Naive B cell (primary cell): ENCODE results near the gene NOC4L. TPM values are rescaled to one million over a fixed set of nuclear protein-coding genes. Genes with fewer than 3 reads are reported as not detected.
"Not testable (repeated sequence)": the region's sequence is repeated elsewhere in the genome, so short reads cannot be mapped to it uniquely, and the experiment has no call there.

ENCODE experiments used
- ATAC-seq, 2 donors: fragments of 150-1000 bp; cut with Tn5 transposase; 2 replicates each; pipeline ENCODE4 v1.10.0; 2021; ENCODE audit warnings: low read depth in 2 of 2, mild to moderate bottlenecking in 2 of 2, moderate library complexity in 2 of 2
- DNase-seq: peaks from one replicate; pipeline ENCODE4 v3.0.0; 2022
- H3K27ac Mint-ChIP-seq, 6 donors: one replicate each; pipeline ENCODE4 v1.8.0; 2020 to 2022; ENCODE audit warnings: mild to moderate bottlenecking in 6 of 6, mixed read lengths in 6 of 6, moderate library complexity in 5 of 6, inconsistent platforms in 2 of 6
- H3K27me3 Mint-ChIP-seq, 3 donors: one replicate each; pipeline ENCODE4 v1.8.0; 2021 to 2022; ENCODE audit warnings: mixed read lengths in 3 of 3, mild to moderate bottlenecking in 1 of 3
- H3K36me3 Mint-ChIP-seq, 2 donors: one replicate each; pipeline ENCODE4 v1.8.0; 2020 to 2022; ENCODE audit warnings: mixed read lengths in 2 of 2, inconsistent platforms in 1 of 2, mild to moderate bottlenecking in 1 of 2
- H3K4me1 Mint-ChIP-seq, 3 donors: one replicate each; pipeline ENCODE4 v1.8.0; 2020 to 2022; ENCODE audit warnings: mixed read lengths in 3 of 3, inconsistent platforms in 1 of 3, mild to moderate bottlenecking in 1 of 3, moderate library complexity in 1 of 3
- H3K4me3 Mint-ChIP-seq, 8 donors: one replicate each; pipeline ENCODE4 v1.8.0; 2020 to 2022; ENCODE audit warnings: mild to moderate bottlenecking in 8 of 8, mixed read lengths in 8 of 8, moderate library complexity in 8 of 8, inconsistent platforms in 2 of 8
- H3K9me3 Mint-ChIP-seq, 7 donors: one replicate each; pipeline ENCODE4 v1.8.0; 2020 to 2022; ENCODE audit warnings: mixed read lengths in 7 of 7, mild to moderate bottlenecking in 5 of 7, inconsistent platforms in 2 of 7, moderate library complexity in 1 of 7
- polyA plus RNA-seq, 6 donors: library from polyadenylated mRNA; unstranded; fragments of 300-500 nt; fragmentation: Illumina TruSeq; gene quantifications; one replicate each; pipeline ENCODE4 v1.2.3, GENCODE V29; 2021; ENCODE audit warnings: low read depth in 6 of 6

NOC4L gene
- 10 to 100 TPM; 19.1 to 26.4 (median 24.1) TPM for polyA plus RNA-seq

DNA sequence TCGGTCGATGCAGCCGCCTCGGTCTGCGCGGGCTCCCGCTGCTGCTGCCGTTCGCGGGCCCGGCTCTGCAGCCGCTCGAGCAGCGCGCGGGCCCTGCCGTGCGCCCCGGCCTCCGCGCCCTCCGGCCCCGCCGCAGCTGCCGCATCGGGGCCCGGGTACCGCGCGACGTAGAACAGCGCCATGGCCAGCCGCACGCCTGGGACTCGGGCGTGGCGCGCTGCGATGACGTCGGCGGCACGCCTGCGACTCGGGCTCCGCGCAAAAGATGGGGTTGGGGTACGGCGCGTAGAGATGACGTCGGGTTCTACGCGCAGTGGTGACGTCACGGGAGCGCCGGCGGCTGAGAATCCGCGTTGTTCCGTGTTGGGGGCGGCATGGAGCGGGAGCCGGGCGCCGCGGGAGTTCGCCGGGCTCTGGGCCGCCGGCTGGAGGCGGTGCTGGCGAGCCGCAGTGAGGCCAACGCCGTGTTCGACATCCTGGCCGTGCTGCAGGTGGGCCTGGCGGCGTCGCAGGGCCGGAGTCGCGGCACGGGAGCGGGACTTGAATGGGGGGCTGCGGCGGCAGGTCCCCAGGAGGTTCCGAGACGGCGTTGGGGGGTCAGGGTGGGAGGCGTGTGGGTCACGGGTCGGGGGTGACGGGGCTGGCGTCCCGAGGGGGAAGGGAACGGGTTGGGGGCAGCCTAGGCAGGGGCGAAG lies at the start of gene NOC4L, which contains the start of gene DDX51:
Gene NOC4L, plus strand, starts transcription at position 343 of the 695 bp plus-strand sequence. Its CDS starts 32 bp downstream, at position 375.
Gene DDX51, minus strand, starts transcription at position 205 of the 695 bp plus-strand sequence. Its CDS starts 23 bp downstream, at position 182.
- Mint-ChIP-seq H3K36me3 (no peaks in the 10 kb centered on the region), H3K27ac (peak within 1 kb of the TSS; percentile 91 to 100 (median 98)), H3K9me3 (no peaks in the 10 kb centered on the region), H3K4me1 (peaks cover 26 to 28% (median 27%) of the 10 kb centered on the region in 3 donors), H3K27me3 (no peaks in the 10 kb centered on the region), H3K4me3 (peak within 1 kb of the TSS; percentile 91 to 98 (median 94))
- peak; percentile 94 for ATAC-seq
- DNase-seq, result peak; percentile 95

DNA sequence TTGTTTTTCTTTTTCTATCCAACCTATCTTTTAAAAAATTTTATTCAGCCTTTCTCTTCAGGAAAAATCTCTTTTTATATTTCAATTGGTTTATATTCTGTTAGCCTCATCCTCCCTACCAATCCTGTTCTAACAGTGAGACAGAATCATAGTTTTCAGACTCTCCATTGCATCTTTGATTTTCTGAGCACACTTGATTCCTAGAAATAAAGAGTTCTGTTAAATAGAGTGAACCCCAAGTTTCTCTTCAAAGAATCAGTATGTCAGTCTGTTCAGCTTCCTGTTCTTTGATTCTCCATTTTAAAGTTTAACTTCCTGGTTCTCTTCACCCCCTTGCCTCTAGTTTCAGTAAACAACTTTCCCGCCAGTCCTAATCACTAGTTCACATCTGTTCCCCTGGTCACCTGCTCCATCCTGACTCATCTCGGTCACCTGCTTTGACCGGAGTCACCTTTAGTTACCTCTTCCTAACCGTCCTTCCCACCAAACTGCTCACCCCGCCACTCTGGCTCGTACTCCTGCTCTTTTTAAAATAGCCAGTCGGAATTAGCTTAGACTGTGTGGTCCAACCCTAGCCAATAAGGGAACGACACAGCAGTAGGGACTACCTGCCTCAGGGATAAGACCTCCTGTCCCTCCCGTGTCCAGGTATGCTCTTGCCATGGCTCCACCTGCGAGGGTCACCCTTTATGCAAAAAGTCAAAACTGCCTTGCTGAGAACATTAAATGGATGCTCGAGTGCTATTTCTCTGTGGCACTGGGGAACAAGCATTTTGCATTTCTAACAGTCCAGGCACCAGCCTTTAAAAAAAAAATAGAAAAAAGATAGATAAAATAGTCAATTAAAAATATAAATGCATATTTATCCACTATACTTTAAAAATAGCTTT lies 48.5 kb upstream of the NOC4L start:
- Mint-ChIP-seq H3K4me3 (peak overlapping the region in 1 of 8 donors; percentile 33), H3K36me3 (peaks cover 20 to 21% of the 10 kb centered on the region in 2 donors), H3K9me3 (peaks cover 0 to 7% (median 3%) of the 10 kb centered on the region in 7 donors), H3K27me3 (no peaks in the 10 kb centered on the region), H3K4me1 (peaks cover 8 to 13% (median 9%) of the 10 kb centered on the region in 3 donors), H3K27ac (peak overlapping the region in 3 of 6 donors; percentile 21 to 52 (median 26))
- ATAC-seq, result no peak
- no peak for DNase-seq

DNA sequence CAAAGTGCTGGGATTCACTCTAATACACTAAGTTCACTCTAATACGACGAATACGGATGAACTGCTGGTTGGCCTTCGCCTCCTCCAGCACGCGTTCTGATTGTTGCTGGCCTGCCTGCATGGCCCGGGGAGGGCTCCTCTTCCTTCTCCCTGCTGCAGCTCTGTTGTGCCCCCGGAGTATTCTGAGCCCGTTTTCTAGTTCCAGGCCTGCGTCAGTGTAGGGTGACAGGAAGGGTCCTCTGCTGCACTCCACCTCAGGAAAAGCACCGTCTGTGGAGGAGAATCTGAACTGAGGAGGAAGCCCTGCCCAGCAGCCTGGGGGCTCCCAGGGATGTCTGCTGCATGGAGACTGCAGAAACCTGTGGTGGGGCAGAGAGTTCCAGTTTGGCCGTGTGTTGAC lies 44.5 kb upstream of the NOC4L start:
- H3K27ac Mint-ChIP-seq, result peak overlapping the region in 3 of 6 donors; percentile 23 to 70 (median 63)
- DNase-seq, result no peak
- no peak overlapping the region for H3K4me3 Mint-ChIP-seq

DNA sequence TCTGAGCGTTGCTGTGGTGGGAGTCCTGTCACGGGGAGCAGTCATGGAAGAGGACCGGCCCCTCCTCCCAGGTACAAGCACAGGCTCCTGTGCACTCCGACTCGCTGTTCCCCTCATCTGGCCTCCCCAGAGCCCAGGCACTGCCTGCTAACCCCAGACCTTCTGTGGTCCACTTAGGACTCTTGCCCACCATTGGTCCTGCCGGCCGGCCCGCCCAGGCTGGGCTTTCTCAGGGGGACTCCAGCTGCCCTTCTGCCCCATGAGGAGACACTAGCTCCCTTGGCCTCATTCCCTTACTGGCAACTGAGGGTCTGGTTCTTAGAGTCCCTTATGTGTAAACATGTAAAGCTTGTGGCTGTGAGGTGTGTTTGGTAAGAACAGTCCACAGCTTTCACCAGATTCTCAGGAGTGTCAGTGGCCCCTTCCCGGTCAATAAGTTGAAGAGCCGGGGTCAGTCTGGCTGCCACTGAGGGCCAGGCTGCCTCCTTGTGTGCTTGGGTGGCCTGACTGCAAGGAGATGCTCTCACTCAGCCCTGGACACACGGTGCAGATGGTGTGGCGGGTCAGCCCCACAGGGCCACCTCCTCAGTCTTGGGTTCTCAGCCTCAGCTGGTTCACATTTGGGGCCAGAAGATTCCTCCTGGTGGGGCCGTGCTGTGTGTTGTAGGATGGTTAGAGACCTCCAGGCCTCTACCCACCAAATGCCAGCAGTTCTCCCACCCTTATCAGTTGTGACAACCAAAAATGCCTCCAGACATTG lies 43.8 kb upstream of the NOC4L start:
- no peak overlapping the region for H3K4me3 Mint-ChIP-seq
- H3K27ac Mint-ChIP-seq, result peak overlapping the region in 2 of 6 donors; percentile 23 to 72
- H3K27me3 Mint-ChIP-seq, result no peaks in the 10 kb centered on the region
- peaks cover 19% of the 10 kb centered on the region in 2 donors for H3K36me3 Mint-ChIP-seq
- H3K4me1 Mint-ChIP-seq, result peaks cover 6 to 7% (median 6%) of the 10 kb centered on the region in 3 donors
- peaks cover 0 to 7% (median 3%) of the 10 kb centered on the region in 7 donors for H3K9me3 Mint-ChIP-seq
- no peak for ATAC-seq
- no peak for DNase-seq

More for the DNA sequence above, 44.5 kb upstream of the NOC4L start:
- Mint-ChIP-seq H3K27me3 (no peaks in the 10 kb centered on the region), H3K9me3 (peaks cover 0 to 7% (median 3%) of the 10 kb centered on the region in 7 donors), H3K4me1 (peaks cover 8 to 12% (median 8%) of the 10 kb centered on the region in 3 donors), H3K36me3 (peaks cover 20 to 21% of the 10 kb centered on the region in 2 donors)
- no peak for ATAC-seq

DNA sequence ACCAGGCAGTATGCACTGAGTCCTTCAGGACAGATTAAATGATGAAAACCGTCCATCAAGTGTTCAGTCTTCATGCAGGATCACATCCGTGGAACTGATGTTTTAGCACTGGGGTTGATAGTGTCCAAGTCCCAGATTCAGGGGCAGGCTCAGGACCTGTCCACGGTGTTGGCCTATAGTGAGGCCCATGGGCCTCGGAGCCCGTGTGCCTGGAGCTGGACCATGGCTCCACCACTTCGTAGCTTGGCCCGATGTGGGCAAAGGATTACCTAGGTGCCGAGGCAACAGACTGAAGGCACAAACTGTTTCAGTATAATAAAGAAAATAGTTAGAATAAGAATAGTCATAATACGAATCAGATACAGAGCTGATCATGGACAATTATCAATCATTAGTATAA lies 42.0 kb upstream of the NOC4L start:
- DNase-seq, result no peak
- no peak overlapping the region for H3K4me3 Mint-ChIP-seq
- no peaks in the 10 kb centered on the region for H3K27me3 Mint-ChIP-seq

DNA sequence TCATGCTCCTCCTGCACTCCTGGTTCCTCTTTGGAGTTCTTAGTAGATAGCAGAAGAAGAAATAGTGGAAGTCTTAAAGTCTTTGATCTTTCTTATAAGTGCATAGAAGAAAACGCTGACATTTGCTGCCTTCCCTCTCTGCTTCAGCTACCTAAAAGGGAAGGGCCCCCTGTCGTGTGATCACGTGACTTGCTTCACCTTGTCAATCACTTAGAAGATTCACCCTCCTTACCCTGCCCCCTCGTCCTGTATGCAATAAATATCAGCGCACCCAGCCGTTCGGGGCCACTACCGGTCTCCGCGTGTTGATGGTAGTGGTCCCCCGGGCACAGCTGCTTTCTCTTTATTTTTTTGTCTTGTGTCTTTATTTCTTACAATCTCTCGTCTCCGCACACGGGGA lies 41.2 kb upstream of the NOC4L start:
- not testable (repeated sequence) for DNase-seq, H3K9me3 Mint-ChIP-seq, H3K4me1 Mint-ChIP-seq, H3K27me3 Mint-ChIP-seq, ATAC-seq, H3K36me3 Mint-ChIP-seq, H3K4me3 Mint-ChIP-seq
- H3K27ac Mint-ChIP-seq, result peak overlapping the region in 1 of 6 donors; percentile 7

More for the DNA sequence above, 42.0 kb upstream of the NOC4L start:
- no peak overlapping the region for H3K27ac Mint-ChIP-seq
- no peak for ATAC-seq
- no peaks in the 10 kb centered on the region for H3K9me3 Mint-ChIP-seq
- no peaks in the 10 kb centered on the region for H3K4me1 Mint-ChIP-seq
- peaks cover under 1 to 5% of the 10 kb centered on the region in 2 donors for H3K36me3 Mint-ChIP-seq

DNA sequence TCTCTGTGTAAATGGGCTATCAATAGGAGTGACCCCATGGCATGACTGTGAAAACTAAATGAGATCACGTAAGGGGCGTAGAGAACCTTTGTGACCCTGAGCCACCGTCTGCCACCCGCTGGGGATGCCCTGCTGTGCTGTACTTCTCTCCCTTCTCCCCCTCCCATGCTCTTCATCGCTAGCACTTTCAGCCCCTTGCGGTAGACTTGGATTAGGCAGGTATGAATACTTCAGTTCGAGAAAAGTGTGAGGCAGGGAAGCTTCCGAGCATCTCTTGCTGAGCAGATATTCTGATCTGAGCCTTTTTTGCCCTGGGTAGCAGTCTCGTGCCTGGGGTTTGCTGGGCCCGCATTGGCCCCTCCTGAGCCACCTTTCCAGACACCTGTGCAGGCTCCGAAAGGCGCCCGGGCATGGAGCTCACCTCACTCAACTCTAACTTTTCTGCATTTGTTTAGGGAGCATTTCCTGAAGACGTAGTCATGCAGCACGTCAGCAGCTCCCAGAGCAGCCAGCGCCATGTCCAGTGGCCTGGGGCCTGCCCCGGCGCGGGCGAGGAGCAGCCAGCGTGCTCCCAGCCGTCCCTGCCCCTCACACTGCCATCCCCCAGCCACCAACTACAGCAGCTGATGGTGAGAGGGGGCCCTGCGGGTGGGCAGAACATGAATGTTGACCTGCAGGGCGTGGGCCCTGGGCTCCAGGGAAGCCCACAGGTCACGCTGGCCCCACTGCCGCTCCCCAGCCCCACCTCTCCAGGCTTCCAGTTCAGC lies 40.5 kb upstream of the NOC4L start:
- H3K4me1 Mint-ChIP-seq, result no peaks in the 10 kb centered on the region
- ATAC-seq (no peak), DNase-seq (no peak)
- no peaks in the 10 kb centered on the region for H3K9me3 Mint-ChIP-seq
- H3K36me3 Mint-ChIP-seq, result peaks cover 0 to 2% of the 10 kb centered on the region in 2 donors
- no peaks in the 10 kb centered on the region for H3K27me3 Mint-ChIP-seq
- H3K4me3 Mint-ChIP-seq, result no peak overlapping the region
- peak overlapping the region in 1 of 6 donors; percentile 4 for H3K27ac Mint-ChIP-seq

DNA sequence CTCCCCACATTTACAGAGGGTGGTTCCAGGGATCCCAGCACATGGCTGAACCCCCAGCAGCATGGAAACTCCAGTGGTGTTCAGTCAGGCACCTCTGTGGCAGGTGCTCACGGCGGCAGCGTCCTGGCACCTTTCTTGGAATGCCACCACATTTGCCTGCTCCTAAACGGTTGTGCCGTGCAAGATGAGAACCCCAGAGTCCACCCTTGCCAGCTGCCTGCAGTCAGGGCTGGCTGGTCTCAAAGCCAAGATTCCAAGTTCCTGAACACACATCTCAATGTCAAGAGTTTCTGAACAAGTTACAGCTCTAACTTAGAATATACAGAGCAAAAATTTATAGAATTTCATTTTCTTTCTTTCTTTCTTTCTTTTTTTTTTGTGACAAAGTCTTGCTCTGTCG lies 38.8 kb upstream of the NOC4L start:
- ATAC-seq (no peak), DNase-seq (no peak)
- Mint-ChIP-seq H3K27me3 (no peaks in the 10 kb centered on the region), H3K36me3 (peaks cover 5 to 10% of the 10 kb centered on the region in 2 donors), H3K4me1 (peaks cover 0 to 3% (median 0%) of the 10 kb centered on the region in 3 donors), H3K27ac (peak overlapping the region in 1 of 6 donors; percentile 36), H3K9me3 (no peaks in the 10 kb centered on the region), H3K4me3 (no peak overlapping the region)

DNA sequence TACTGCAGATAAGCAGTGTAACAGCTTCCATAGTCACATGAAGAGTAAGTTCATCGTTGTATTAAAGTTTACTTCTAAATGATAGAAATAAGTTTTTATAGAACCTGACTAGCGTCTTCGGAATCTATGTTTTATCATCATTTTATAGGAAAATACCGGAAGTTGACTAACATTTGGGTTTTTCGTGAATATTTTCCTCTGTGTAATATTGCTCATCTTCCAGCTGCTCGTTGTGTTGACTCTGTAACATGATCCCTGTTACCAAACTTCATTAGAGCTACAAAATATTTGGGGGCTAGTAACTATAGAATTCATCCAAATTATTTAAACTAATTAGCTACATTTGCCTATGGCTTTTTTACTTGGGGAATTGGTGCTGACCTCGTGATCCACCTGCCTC lies 37.3 kb upstream of the NOC4L start:
- H3K4me3 Mint-ChIP-seq, result no peak overlapping the region
- no peaks in the 10 kb centered on the region for H3K9me3 Mint-ChIP-seq
- peaks cover 5 to 10% of the 10 kb centered on the region in 2 donors for H3K36me3 Mint-ChIP-seq
- H3K4me1 Mint-ChIP-seq, result peaks cover 0 to 3% (median 0%) of the 10 kb centered on the region in 3 donors
- H3K27me3 Mint-ChIP-seq, result no peaks in the 10 kb centered on the region
- DNase-seq, result no peak
- H3K27ac Mint-ChIP-seq, result no peak overlapping the region
- no peak for ATAC-seq

DNA sequence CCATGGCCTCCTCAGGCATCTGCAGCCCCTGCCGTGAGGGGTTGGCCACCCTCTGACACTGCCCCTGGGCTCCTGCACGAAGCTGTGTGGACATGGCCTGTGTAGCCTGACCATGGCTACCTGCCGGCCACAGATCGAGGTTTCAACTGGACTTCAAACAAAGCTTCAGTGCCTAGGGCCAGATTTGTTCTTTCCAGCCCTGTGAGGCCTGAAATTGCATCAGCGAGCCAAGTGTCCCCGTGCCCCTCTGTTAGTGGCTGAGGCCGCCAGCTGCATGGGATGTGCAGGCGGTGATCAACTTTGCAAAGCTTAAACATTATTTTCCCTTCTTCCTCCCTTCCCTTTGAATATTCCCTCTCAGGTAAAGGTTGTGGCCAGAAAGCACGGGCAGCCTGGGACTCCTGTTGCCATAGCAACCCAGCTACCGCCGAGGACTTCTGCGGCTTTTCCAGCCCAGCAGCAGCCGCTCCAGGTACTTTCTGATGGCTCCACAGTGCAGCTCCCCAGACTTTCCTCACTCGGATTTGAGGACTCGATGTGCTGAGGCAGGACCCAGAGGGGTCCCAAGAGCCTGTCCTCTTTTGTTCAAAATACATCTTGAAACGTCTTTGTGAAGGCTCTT lies 35.9 kb upstream of the NOC4L start:
- no peaks in the 10 kb centered on the region for H3K27me3 Mint-ChIP-seq
- peaks cover 5 to 10% of the 10 kb centered on the region in 2 donors for H3K36me3 Mint-ChIP-seq
- H3K9me3 Mint-ChIP-seq, result no peaks in the 10 kb centered on the region
- ATAC-seq, result no peak
- peak overlapping the region in 1 of 6 donors; percentile 51 for H3K27ac Mint-ChIP-seq
- no peak for DNase-seq
- peaks cover 0 to 3% (median 0%) of the 10 kb centered on the region in 3 donors for H3K4me1 Mint-ChIP-seq
- H3K4me3 Mint-ChIP-seq, result no peak overlapping the region

DNA sequence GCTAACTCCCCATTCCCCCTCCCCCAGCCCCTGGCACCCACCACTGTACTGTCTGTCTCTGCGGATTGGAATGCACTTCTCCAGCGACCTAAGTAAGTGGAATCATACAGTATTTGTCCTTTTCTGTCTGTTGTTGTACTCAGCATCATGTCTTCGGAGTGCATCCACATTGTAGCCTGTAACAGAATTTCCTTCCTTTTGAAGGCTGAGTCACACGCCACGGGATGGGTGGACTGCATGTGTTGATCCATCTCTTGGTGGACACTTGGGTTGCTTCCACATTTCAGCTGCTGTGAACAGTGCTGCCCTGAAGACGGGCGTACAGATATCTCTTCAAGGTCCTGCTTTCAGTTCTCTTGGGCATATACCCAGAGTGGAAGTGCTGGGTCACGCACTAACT lies 34.5 kb upstream of the NOC4L start:
- peaks cover 0 to 3% (median 0%) of the 10 kb centered on the region in 3 donors for H3K4me1 Mint-ChIP-seq
- DNase-seq (no peak), ATAC-seq (no peak)
- peak overlapping the region in 1 of 6 donors; percentile 56 for H3K27ac Mint-ChIP-seq
- no peaks in the 10 kb centered on the region for H3K27me3 Mint-ChIP-seq
- peaks cover 8 to 10% of the 10 kb centered on the region in 2 donors for H3K36me3 Mint-ChIP-seq
- no peak overlapping the region for H3K4me3 Mint-ChIP-seq
- no peaks in the 10 kb centered on the region for H3K9me3 Mint-ChIP-seq

DNA sequence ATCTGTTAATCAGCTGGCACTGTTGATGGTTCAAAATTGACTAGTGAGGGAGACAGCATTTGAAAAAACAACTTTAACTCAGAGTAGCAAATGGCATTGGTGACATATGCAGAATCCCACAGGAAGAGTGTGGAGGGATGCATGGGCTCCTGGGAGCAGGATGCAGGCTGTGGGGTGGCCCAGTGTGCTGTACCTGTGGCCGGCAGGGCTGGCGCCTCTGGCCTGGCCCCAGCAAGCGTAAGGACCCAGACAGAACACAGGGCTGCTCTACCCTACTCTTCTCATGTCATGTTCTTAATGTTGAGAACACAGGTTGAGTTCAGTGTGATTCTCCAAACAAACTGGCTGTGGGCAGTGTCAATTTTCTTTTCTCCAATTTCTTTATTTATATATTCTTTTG lies 33.6 kb upstream of the NOC4L start:
- no peak overlapping the region for H3K4me3 Mint-ChIP-seq
- no peak for DNase-seq
- ATAC-seq, result no peak
- H3K27me3 Mint-ChIP-seq, result no peaks in the 10 kb centered on the region
- H3K27ac Mint-ChIP-seq, result no peak overlapping the region
- H3K36me3 Mint-ChIP-seq, result peaks cover 8 to 10% of the 10 kb centered on the region in 2 donors
- H3K4me1 Mint-ChIP-seq, result peaks cover 0 to 3% (median 0%) of the 10 kb centered on the region in 3 donors
- no peaks in the 10 kb centered on the region for H3K9me3 Mint-ChIP-seq
